Aorta (tissue), 5 donors: ENCODE results near the gene CDKN3. TPM values are rescaled to one million over a fixed set of nuclear protein-coding genes. Genes with fewer than 3 reads are reported as not detected.
"Not testable (repeated sequence)": the region's sequence is repeated elsewhere in the genome, so short reads cannot be mapped to it uniquely, and the experiment has no call there.

Experiments
- ATAC-seq: fragments of 200-7000 bp; cut with Tn5 transposase; one replicate; pipeline ENCODE4 v1.9.1; 2022; ENCODE audit warnings: moderate library complexity; ENCODE audit not compliant: low FRiP score
- DNase-seq, 2 donors: peaks; one replicate each; pipeline ENCODE4 v3.0.0-alpha.2; 2020
- H3K27ac ChIP-seq, 2 donors: one replicate each; pipeline ENCODE4 v1.5.1; 2013; ENCODE audit warnings: low read length in 2 of 2, mild to moderate bottlenecking in 2 of 2, moderate library complexity in 2 of 2, control low read depth in 1 of 2, inconsistent platforms in 1 of 2, low read depth in 1 of 2
- H3K27me3 ChIP-seq, 2 donors: one replicate each; pipeline ENCODE4 v1.6.1; 2013; ENCODE audit warnings: control low read depth in 1 of 2, low read length in 1 of 2, mild to moderate bottlenecking in 1 of 2, moderate library complexity in 1 of 2; ENCODE audit not compliant: insufficient read depth in 2 of 2, control insufficient read depth in 1 of 2
- H3K36me3 ChIP-seq, 2 donors: one replicate each; pipeline ENCODE4 v1.6.1; 2013; ENCODE audit warnings: control low read depth in 1 of 2, low read length in 1 of 2, mild to moderate bottlenecking in 1 of 2; ENCODE audit not compliant: insufficient read depth in 2 of 2, control insufficient read depth in 1 of 2
- H3K4me1 ChIP-seq, 2 donors: one replicate each; pipeline ENCODE4 v1.6.1; 2013; ENCODE audit warnings: low read length in 2 of 2, control low read depth in 1 of 2, mild to moderate bottlenecking in 1 of 2, moderate library complexity in 1 of 2; ENCODE audit not compliant: insufficient read depth in 2 of 2, control insufficient read depth in 1 of 2
- H3K4me3 ChIP-seq, 2 donors: one replicate each; pipeline ENCODE4 v1.5.1; 2013; ENCODE audit warnings: low read length in 2 of 2, control low read depth in 1 of 2, mild to moderate bottlenecking in 1 of 2
- H3K9me3 ChIP-seq: one replicate; pipeline ENCODE4 v1.6.1; 2013; ENCODE audit warnings: mild to moderate bottlenecking, low read length; ENCODE audit not compliant: control insufficient read depth
- WGBS, 2 donors: extraction: QIAGEN DNeasy Blood & Tissue Kit; methylation state at CpG; one replicate each; pipeline ENCODE4 v1.1.7; 2013; 5-methylcytosine and 5-hydroxymethylcytosine counted together
- intact Hi-C, 2 donors: fragments of 100-400 bp; cut with DNase I; formaldehyde crosslinking; loops; one replicate each; pipeline versions ENCODE4 v1.14.2 to v1.15.0; 2022
- polyA plus RNA-seq, 2 donors: library from polyadenylated mRNA; stranded (reverse); fragments of 200-250 nt; gene quantifications; one replicate each; pipeline ENCODE4 v1.2.3, GENCODE V29; 2013
- total RNA-seq, 2 donors: library from RNA; stranded (reverse); fragmentation: NEBNext Ultra II Directional; extraction: Animal tissue kit (Norgen Biotek cat#: 25700); gene quantifications; one replicate each; pipeline ENCODE4 v1.2.1, GENCODE V29; 2021
- donor health status: healthy with polysubstance abuse.
- donor health status: Bipolar disorder and iron deficiency.
- donor health status: DM: no; HTN: no; CAD: no.
- donor health status: DM: no; HTN: no; CAD: no.
- donor health status: DM: yes; HTN: yes; CAD: no.

Gene CDKN3
- total and polyA plus RNA-seq, 4 donors = 2.2 to 10.5 (median 6.4) TPM

GRCh38 chr14:54425537-54426274 lies 28.9 kb downstream of the CDKN3 start:
- WGBS, 2 donors = 83 to 86% methylated on average over 3 of the region's 3 CpGs
- intact Hi-C loops = no loop called here

GRCh38 chr14:54427871-54428270 lies 31.1 kb downstream of the CDKN3 start:
- 26 to 32% methylated on average over 3 of the region's 3 CpGs for WGBS, 2 donors
- H3K4me1 ChIP-seq = no peaks in the 10 kb centered on the region
- no peak for ATAC-seq
- no peak overlapping the region for H3K27ac ChIP-seq
- H3K4me3 ChIP-seq = no peak overlapping the region
- no peaks in the 10 kb centered on the region for H3K27me3 ChIP-seq
- no peaks in the 10 kb centered on the region for H3K9me3 ChIP-seq
- H3K36me3 ChIP-seq = peaks cover 3 to 4% of the 10 kb centered on the region in 2 donors
- no peak for DNase-seq
- intact Hi-C loops = no loop called here

More at GRCh38 chr14:54425537-54426274, 28.9 kb downstream of the CDKN3 start:
- ATAC-seq (no peak), DNase-seq (no peak)
- Histone ChIP-seq H3K4me3 (no peak overlapping the region), H3K9me3 (no peaks in the 10 kb centered on the region), H3K36me3 (peaks cover 3 to 4% of the 10 kb centered on the region in 2 donors), H3K27me3 (no peaks in the 10 kb centered on the region), H3K4me1 (no peaks in the 10 kb centered on the region), H3K27ac (no peak overlapping the region)

- no peak for ATAC-seq
- H3K27ac ChIP-seq = no peak overlapping the region
- no peaks in the 10 kb centered on the region for H3K9me3 ChIP-seq
- no peaks in the 10 kb centered on the region for H3K27me3 ChIP-seq
- no peak overlapping the region for H3K4me3 ChIP-seq
- no peak for DNase-seq
- H3K4me1 ChIP-seq = no peaks in the 10 kb centered on the region
- peaks cover 3 to 4% of the 10 kb centered on the region in 2 donors for H3K36me3 ChIP-seq
- intact Hi-C loops = no loop called here
- 89 to 90% methylated on average over 2 of the region's 2 CpGs for WGBS, 2 donors
Observed at GRCh38 chr14:54428527-54428926, 31.7 kb downstream of the CDKN3 start.

GRCh38 chr14:54435500-54435981 lies 38.7 kb downstream of the CDKN3 start:
- no peak overlapping the region for H3K27ac ChIP-seq

GRCh38 chr14:54437954-54438353 lies 41.1 kb downstream of the CDKN3 start:
- not testable (repeated sequence) for H3K4me1 ChIP-seq

More at GRCh38 chr14:54435500-54435981, 38.7 kb downstream of the CDKN3 start:
- peaks cover 0 to 9% of the 10 kb centered on the region in 2 donors for H3K4me1 ChIP-seq
- H3K4me3 ChIP-seq = no peak overlapping the region
- intact Hi-C loops = no loop called here
- H3K9me3 ChIP-seq = no peaks in the 10 kb centered on the region
- no peak for DNase-seq
- WGBS, 2 donors = 66 to 72% methylated on average over 4 of the region's 4 CpGs
- no peaks in the 10 kb centered on the region for H3K27me3 ChIP-seq
- ATAC-seq = no peak
- H3K36me3 ChIP-seq = peaks cover 0 to 2% of the 10 kb centered on the region in 2 donors

GRCh38 chr14:54438703-54439102 lies 41.9 kb downstream of the CDKN3 start:
- intact Hi-C loops = no loop called here
- peaks cover 0 to 9% of the 10 kb centered on the region in 2 donors for H3K4me1 ChIP-seq
- no peak overlapping the region for H3K4me3 ChIP-seq
- no peaks in the 10 kb centered on the region for H3K9me3 ChIP-seq
- no peaks in the 10 kb centered on the region for H3K27me3 ChIP-seq
- DNase-seq = no peak
- no peak for ATAC-seq
- 92% methylated on average over 4 of the region's 4 CpGs for WGBS, 2 donors
- H3K27ac ChIP-seq = no peak overlapping the region
- peaks cover 0 to 2% of the 10 kb centered on the region in 2 donors for H3K36me3 ChIP-seq

More at GRCh38 chr14:54437954-54438353, 41.1 kb downstream of the CDKN3 start:
- H3K4me3 ChIP-seq, DNase-seq, H3K27me3 ChIP-seq, intact Hi-C loops, ATAC-seq, H3K27ac ChIP-seq, H3K36me3 ChIP-seq, H3K9me3 ChIP-seq: not testable (repeated sequence)
- WGBS, 2 donors = 94% methylated on average over 4 of the region's 4 CpGs

- Histone ChIP-seq H3K27ac (peak overlapping the region in 1 of 2 donors; percentile 57), H3K36me3 (peaks cover 0 to 2% of the 10 kb centered on the region in 2 donors)
- intact Hi-C loops = loop anchor here in 1 of 2 donors (5.0 kb wide), 1 partner anchor 73 kb away; no protein-coding TSS in a partner anchor
Observed at GRCh38 chr14:54440037-54440436, 43.2 kb downstream of the CDKN3 start.

GRCh38 chr14:54440476-54440872 lies 43.7 kb downstream of the CDKN3 start:
- Histone ChIP-seq H3K27ac (peak overlapping the region; percentile 83 to 98), H3K4me1 (peaks cover 0 to 9% of the 10 kb centered on the region in 2 donors), H3K27me3 (no peaks in the 10 kb centered on the region), H3K9me3 (no peaks in the 10 kb centered on the region), H3K4me3 (peak overlapping the region; percentile 69 to 97), H3K36me3 (peaks cover 0 to 2% of the 10 kb centered on the region in 2 donors)
- DNase-seq = no peak
- ATAC-seq = no peak
- intact Hi-C loops = loop anchor here in 1 of 2 donors (5.0 kb wide), 1 partner anchor 73 kb away; no protein-coding TSS in a partner anchor
- WGBS, 2 donors = 0 to 1% methylated on average over 5 of the region's 5 CpGs

More at GRCh38 chr14:54440037-54440436, 43.2 kb downstream of the CDKN3 start:
- ATAC-seq (no peak), DNase-seq (no peak)
- Histone ChIP-seq H3K9me3 (no peaks in the 10 kb centered on the region), H3K4me1 (peaks cover 0 to 9% of the 10 kb centered on the region in 2 donors), H3K4me3 (peak overlapping the region; percentile 69 to 97), H3K27me3 (no peaks in the 10 kb centered on the region)
- WGBS, 2 donors = 42 to 45% methylated on average over 7 of the region's 7 CpGs
